M059J (cell line): ENCODE measurements around the gene NUDT1. TPM values are rescaled to one million over a fixed set of nuclear protein-coding genes. Genes with fewer than 3 reads are reported as not detected.

ENCODE experiments used
- DNase-seq: peaks from one replicate; pipeline ENCODE4 v3.0.0-alpha.2; 2012; ENCODE audit warnings: low read depth
- total RNA-seq: library from RNA; depleted of rRNA; stranded (reverse); fragments of >200 nt; shearing (Covaris generic); gene quantifications from 2 replicates; pipeline ENCODE4 v1.2.3, GENCODE V29; 2014; rRNA removed

The NUDT1 gene
- total RNA-seq, 1 experiment from 2014 or later, result 47.0 TPM

DNA sequence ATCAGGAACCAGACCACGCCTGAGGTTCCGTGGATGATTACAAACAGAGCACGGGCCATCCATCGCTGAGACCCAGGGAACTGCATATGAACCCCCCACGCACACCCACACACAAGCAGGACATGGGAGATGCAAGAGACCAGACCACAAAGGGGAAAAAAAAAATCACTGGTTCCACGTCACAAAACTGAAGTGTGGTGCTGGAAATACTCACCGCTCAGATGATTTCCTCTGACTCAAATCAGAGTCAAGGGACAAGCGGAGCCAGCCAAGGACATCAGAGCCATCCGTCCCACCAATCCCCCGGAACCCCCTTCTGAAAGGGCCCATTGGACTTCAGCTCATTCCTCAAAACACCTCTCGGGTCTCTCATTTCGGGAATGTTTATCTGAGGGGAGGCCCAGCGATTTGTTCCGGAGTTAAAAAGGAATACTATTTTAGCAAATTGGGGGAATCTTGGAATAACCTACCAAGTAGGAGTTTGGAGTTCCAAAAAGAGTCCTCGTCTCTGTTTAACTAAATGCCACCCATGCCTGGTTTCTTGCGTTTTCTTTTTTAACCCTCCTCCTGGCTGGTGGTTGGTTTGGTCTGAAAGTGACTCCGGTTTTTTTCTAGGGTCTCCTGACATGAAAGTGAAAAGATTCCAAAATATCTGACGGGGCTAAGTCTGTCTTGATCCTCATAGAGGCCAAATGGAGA is 57.3 kb downstream of the NUDT1 start:
- no peak for DNase-seq

DNA sequence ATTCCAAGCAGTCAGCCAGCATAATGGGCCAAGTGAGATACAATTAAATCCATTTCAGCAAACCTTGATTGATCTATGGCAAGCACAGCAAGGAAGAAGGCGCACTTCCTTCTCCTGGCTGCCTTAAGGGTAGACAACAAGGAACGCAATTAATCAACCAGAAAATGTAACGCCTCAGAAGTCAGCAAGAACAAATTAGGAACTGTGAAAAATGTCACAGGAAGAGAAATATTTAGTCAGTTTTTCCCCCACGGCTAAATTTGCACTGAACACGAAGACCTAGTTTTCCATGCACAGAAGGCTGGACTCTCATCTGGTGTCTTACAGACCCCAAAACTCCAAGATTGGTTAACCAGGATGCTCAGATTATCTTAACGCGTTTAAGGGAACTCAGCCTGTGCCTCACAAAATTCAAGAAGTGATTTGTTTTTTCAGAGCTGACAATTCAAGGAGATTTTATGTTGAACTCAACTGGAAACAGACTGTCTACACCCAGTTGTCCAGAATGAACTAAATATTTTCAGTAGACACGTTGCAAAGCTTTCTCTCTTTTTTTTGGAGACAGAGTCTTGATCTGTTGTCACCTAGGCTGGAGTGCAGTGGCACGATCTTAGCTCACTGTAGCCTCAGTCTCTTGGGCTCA is 58.0 kb downstream of the NUDT1 start:
- no peak for DNase-seq

Other genes with a start within 250 kb of the NUDT1 start
- gene MAD1L1, start 9.3 kb upstream of the NUDT1 start, total RNA-seq, result 41.0 and 61.5 TPM in 2 replicates
- 34.7 and 48.0 TPM in 2 replicates for gene MRM2, start within 50 bp of the NUDT1 start, total RNA-seq
- gene SNX8, start 72.2 kb downstream of the NUDT1 start, total RNA-seq, result 9.6 and 10.0 TPM in 2 replicates
- 160 and 165 TPM in 2 replicates for gene EIF3B, start 112.6 kb downstream of the NUDT1 start, total RNA-seq
- 8.5 and 14.3 TPM in 2 replicates for gene CHST12, start 161.4 kb downstream of the NUDT1 start, total RNA-seq
- gene GRIFIN, start 234.2 kb downstream of the NUDT1 start, total RNA-seq, result not detected in 2 replicates